Breast epithelium (tissue), 3 donors: ENCODE measurements around the gene C1orf146.

Experiments
- POLR2A ChIP-seq: fragments of 450-650 bp; IDR thresholded peaks from one replicate; pipeline ENCODE4 v1.6.1; 2016; ENCODE audit warnings: antibody characterized with exemption, mild to moderate bottlenecking, moderate library complexity
- POLR2AphosphoS5 ChIP-seq, 3 donors: sonication (generic); formaldehyde crosslinking; IDR thresholded peaks; one replicate each; pipeline ENCODE4 v1.6.1; 2017; ENCODE audit warnings: antibody characterized with exemption in 3 of 3
- TF ChIP-seq, protein P1 (sequence below), 3 donors: fragments of 450-650 bp; IDR thresholded peaks; one replicate each; pipeline ENCODE4 v1.5.1; 2016 to 2017; ENCODE audit warnings: antibody characterized with exemption in 3 of 3, mild to moderate bottlenecking in 3 of 3, moderate library complexity in 3 of 3

DNA sequence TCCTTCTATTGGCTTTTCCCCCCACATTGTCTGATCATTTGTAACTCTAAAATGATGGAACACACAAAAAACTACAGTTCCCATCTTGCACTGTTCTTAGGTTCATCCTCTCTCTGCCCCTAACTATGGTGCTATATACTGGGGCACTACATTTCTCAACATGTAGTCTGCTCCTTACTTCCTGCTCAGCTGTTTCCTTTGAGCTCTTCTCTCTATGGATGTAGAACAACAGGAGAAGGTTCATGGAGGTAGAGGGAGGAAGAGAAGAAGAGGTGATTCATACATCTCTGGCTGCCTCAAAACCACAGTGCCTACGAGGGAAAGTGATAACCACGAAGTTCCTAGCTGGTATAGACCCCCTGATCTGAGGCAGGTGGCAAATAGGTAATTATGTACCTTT is 7.0 kb upstream of the C1orf146 start:
- TF ChIP-seq, protein P1, sequence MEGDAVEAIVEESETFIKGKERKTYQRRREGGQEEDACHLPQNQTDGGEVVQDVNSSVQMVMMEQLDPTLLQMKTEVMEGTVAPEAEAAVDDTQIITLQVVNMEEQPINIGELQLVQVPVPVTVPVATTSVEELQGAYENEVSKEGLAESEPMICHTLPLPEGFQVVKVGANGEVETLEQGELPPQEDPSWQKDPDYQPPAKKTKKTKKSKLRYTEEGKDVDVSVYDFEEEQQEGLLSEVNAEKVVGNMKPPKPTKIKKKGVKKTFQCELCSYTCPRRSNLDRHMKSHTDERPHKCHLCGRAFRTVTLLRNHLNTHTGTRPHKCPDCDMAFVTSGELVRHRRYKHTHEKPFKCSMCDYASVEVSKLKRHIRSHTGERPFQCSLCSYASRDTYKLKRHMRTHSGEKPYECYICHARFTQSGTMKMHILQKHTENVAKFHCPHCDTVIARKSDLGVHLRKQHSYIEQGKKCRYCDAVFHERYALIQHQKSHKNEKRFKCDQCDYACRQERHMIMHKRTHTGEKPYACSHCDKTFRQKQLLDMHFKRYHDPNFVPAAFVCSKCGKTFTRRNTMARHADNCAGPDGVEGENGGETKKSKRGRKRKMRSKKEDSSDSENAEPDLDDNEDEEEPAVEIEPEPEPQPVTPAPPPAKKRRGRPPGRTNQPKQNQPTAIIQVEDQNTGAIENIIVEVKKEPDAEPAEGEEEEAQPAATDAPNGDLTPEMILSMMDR (IDR thresholded peaks at IDR 0.05) = no peak
- TF ChIP-seq POLR2A (no peak), POLR2AphosphoS5 (IDR thresholded peaks at IDR 0.05) (no peak)
